OCI-LY7 (cell line): Measurements from ENCODE around the gene RNF150. TPM values are rescaled to one million over a fixed set of nuclear protein-coding genes. Genes with fewer than 3 reads are reported as not detected.

Experiments
- BruUV-seq: library from RNA; stranded (reverse); fragments of 400-500 nt; replicated peaks from 2 replicates; lab custom pipeline; 2021; lab: Mats Ljungman, UMichigan
- CTCF ChIA-PET: fragments of 300-600 bp; sonication (Branson Sonifier 250); formaldehyde crosslinking; loops from one replicate; lab custom pipeline; 2022; ENCODE audit warnings: antibody characterized with exemption; ENCODE audit not compliant: unreplicated experiment; lab: Charles Lee
- POLR2A ChIA-PET: fragments of 300-600 bp; sonication (Branson Sonifier 250); formaldehyde crosslinking; loops from one replicate; lab custom pipeline; 2022; ENCODE audit warnings: antibody characterized with exemption; lab: Charles Lee
- DNase-seq: peaks from one replicate; pipeline ENCODE4 v3.0.0-alpha.2; 2015; ENCODE audit warnings: low spot score
- H2AFZ ChIP-seq: fragments of 200-600 bp; sonication (generic), shearing (Covaris generic); 2 replicates; pipeline ENCODE4 v1.6.1; 2014; ENCODE audit warnings: mild to moderate bottlenecking, antibody characterized with exemption, low read length, moderate library complexity
- H3K27ac ChIP-seq: fragments of 200-600 bp; sonication (generic); 2 replicates; pipeline ENCODE4 v1.5.1; 2014; ENCODE audit warnings: mixed run types, low read depth, mild to moderate bottlenecking, moderate library complexity, low read length, inconsistent platforms; ENCODE audit not compliant: poor library complexity, severe bottlenecking
- H3K36me3 ChIP-seq: fragments of 200-600 bp; sonication (generic); 2 replicates; pipeline ENCODE4 v1.6.1; 2014; ENCODE audit warnings: mild to moderate bottlenecking, antibody characterized with exemption, low read length, moderate library complexity, mixed read lengths; ENCODE audit not compliant: insufficient read depth
- H3K4me1 ChIP-seq: fragments of 200-600 bp; sonication (generic); 2 replicates; pipeline ENCODE4 v1.5.1; 2014; ENCODE audit warnings: mild to moderate bottlenecking, low read length; ENCODE audit not compliant: insufficient read depth, poor library complexity, severe bottlenecking
- H3K4me2 ChIP-seq: fragments of 200-600 bp; sonication (generic); 2 replicates; pipeline ENCODE4 v1.6.1; 2014; ENCODE audit warnings: mild to moderate bottlenecking, low read length
- H3K4me3 ChIP-seq: fragments of 200-600 bp; sonication (generic); 2 replicates; pipeline ENCODE4 v1.5.1; 2014; ENCODE audit warnings: mild to moderate bottlenecking, low read depth, low read length; ENCODE audit not compliant: poor library complexity, severe bottlenecking
- H3K79me2 ChIP-seq: fragments of 200-600 bp; sonication (generic); 2 replicates; pipeline ENCODE4 v1.6.1; 2016; ENCODE audit warnings: low read depth, mild to moderate bottlenecking, low read length, moderate library complexity, mixed read lengths; ENCODE audit not compliant: insufficient read depth
- H3K9me2 ChIP-seq: fragments of 200-600 bp; sonication (generic); 2 replicates; pipeline ENCODE4 v1.6.1; 2016; ENCODE audit warnings: mild to moderate bottlenecking, low read length, mixed read lengths; ENCODE audit not compliant: insufficient read depth
- H3K9me3 ChIP-seq: fragments of 200-600 bp; sonication (generic); 2 replicates; pipeline ENCODE4 v1.6.1; 2014; ENCODE audit warnings: mild to moderate bottlenecking, mixed run types, low read length, mixed read lengths
- H4K20me1 ChIP-seq: fragments of 200-600 bp; sonication (generic); 2 replicates; pipeline ENCODE4 v1.6.1; 2014; ENCODE audit warnings: mild to moderate bottlenecking, antibody characterized with exemption, low read length, moderate library complexity, mixed read lengths; ENCODE audit not compliant: insufficient read depth
- EZH2phosphoT487 ChIP-seq: fragments of 200-600 bp; sonication (generic); IDR thresholded peaks from 2 replicates; pipeline ENCODE4 v1.6.1; 2018; ENCODE audit warnings: low read depth, borderline replicate concordance, mild to moderate bottlenecking, mixed run types, antibody characterized with exemption, low read length, moderate library complexity, mixed read lengths
- intact Hi-C: fragments of 100-400 bp; cut with micrococcal nuclease; formaldehyde crosslinking; loops from one replicate; pipeline ENCODE4 v1.10.0; 2022; ENCODE audit not compliant: unreplicated experiment
- total RNA-seq, 2 experiments: library from RNA; depleted of rRNA in 1 of 2; stranded (reverse); fragments of >200 nt in 1 of 2; shearing (Covaris generic) in 1 of 2; gene quantifications; 2 replicates each; pipeline ENCODE4 v1.2.3, GENCODE V29; 2014 to 2022
- TF ChIP-seq, protein P1 (sequence below): fragments of 200-600 bp; sonication (generic); conservative IDR thresholded peaks from 2 replicates; pipeline ENCODE4 v1.5.1; 2014; ENCODE audit warnings: mild to moderate bottlenecking, antibody characterized with exemption, low read length, moderate library complexity, mixed read lengths

Gene RNF150
- total RNA-seq, 2 experiments from 2014 or later = not detected

DNA sequence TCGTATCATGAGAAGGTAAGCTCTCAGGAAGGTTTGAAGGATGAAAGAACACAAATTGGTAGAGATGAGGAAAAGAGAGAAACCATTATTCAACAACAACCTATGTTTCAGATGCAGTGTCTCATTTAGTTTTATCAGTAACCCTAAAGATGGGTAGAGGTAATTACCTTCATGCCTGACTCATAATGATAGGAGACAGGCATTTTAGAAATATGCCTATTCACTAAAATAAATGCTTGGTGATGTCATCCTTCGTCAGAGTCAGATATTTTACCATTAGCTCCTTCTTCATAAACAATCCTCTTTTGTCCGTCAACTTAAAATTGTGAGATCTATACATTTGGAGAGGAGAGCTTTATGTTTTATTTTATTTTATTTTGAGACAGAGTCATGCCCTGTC is 21.5 kb upstream of the RNF150 start:
- no peaks in the 10 kb centered on the region for H3K9me2 ChIP-seq
- TF ChIP-seq, protein P1, sequence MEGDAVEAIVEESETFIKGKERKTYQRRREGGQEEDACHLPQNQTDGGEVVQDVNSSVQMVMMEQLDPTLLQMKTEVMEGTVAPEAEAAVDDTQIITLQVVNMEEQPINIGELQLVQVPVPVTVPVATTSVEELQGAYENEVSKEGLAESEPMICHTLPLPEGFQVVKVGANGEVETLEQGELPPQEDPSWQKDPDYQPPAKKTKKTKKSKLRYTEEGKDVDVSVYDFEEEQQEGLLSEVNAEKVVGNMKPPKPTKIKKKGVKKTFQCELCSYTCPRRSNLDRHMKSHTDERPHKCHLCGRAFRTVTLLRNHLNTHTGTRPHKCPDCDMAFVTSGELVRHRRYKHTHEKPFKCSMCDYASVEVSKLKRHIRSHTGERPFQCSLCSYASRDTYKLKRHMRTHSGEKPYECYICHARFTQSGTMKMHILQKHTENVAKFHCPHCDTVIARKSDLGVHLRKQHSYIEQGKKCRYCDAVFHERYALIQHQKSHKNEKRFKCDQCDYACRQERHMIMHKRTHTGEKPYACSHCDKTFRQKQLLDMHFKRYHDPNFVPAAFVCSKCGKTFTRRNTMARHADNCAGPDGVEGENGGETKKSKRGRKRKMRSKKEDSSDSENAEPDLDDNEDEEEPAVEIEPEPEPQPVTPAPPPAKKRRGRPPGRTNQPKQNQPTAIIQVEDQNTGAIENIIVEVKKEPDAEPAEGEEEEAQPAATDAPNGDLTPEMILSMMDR = no peak
- TF ChIP-seq EZH2phosphoT487 = no peak
- no TSS peak for BruUV-seq
- H3K4me3 ChIP-seq = no peak overlapping the region
- ChIA-PET POLR2A (interaction anchor here (1.4 kb wide), 1 partner anchor 10 kb away, joined by 3 read pairs; no protein-coding TSS in a partner anchor), CTCF (no interaction called here)
- no peaks in the 10 kb centered on the region for H3K79me2 ChIP-seq
- intact Hi-C loops = no loop called here
- no peak overlapping the region for H3K4me2 ChIP-seq
- no peak overlapping the region for H2AFZ ChIP-seq
- H3K27ac ChIP-seq = no peak overlapping the region
- H4K20me1 ChIP-seq = no peaks in the 10 kb centered on the region
- no peak for DNase-seq
- no peaks in the 10 kb centered on the region for H3K4me1 ChIP-seq
- no peaks in the 10 kb centered on the region for H3K36me3 ChIP-seq
- H3K9me3 ChIP-seq = no peaks in the 10 kb centered on the region

DNA sequence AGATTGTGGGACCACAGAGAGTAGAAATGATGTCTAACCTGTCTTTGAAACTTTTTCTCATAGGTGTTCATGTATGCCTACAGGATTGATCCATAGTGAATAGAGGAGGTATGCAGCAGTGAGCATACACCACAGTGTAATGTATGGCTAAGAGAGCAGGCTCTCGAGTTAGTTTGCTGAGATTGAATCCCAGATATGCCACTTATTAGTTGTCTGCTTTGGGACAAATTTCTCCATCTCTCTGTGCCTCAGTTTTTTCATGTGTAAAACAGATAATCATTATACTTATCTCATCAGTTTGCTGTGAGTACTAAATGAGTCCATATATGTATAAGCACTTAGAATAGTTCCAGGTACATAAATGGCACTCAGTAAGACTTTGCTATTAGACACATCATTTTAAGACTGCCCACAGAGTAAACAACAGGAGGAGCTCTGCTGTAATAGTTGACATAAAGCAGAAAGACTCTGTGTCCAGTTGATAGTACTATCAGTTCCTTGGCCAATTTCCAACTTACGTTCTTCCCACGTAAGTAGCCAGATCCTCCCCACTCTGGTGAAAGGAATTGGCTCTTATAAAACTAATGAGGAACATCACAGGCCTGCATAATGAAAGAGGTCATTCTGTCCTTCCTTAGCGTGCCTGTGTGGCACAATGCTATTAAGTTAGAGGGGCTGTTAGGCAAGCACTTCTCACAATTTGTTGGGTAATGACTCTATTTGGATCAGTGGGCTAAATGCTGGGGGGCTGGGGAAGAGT is 20.7 kb upstream of the RNF150 start:
- TF ChIP-seq, protein P1 = no peak
- no peak for TF ChIP-seq EZH2phosphoT487
- no peaks in the 10 kb centered on the region for H3K36me3 ChIP-seq
- no peak for DNase-seq
- H3K9me3 ChIP-seq = no peaks in the 10 kb centered on the region
- intact Hi-C loops = no loop called here
- H3K9me2 ChIP-seq = no peaks in the 10 kb centered on the region
- ChIA-PET POLR2A (interaction anchor here (1.4 kb wide), 1 partner anchor 9 kb away, joined by 3 read pairs; no protein-coding TSS in a partner anchor), CTCF (no interaction called here)
- no peaks in the 10 kb centered on the region for H3K79me2 ChIP-seq
- no TSS peak for BruUV-seq
- H3K4me1 ChIP-seq = no peaks in the 10 kb centered on the region
- H2AFZ ChIP-seq = no peak overlapping the region
- H3K4me2 ChIP-seq = no peak overlapping the region
- H4K20me1 ChIP-seq = no peaks in the 10 kb centered on the region
- H3K27ac ChIP-seq = no peak overlapping the region
- H3K4me3 ChIP-seq = no peak overlapping the region

DNA sequence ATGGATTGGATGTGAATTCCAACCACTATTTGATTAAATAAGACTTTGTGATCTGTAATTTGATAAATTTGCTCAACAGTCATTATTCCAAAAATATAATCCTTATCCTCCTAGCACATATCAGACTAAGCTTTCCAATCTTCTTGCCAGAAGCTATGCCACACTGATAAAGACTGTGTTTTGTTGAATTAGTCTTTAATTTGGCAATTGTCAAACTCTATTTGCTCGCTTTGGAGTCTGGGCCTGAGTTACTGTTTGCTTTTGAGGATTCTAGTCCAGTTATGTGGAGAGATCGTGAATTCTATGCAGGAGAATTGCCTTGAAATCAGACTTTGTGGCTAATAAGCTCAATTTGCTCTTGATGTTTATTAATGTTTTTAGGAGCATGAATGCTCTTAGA is 10.9 kb upstream of the RNF150 start:
- intact Hi-C loops = no loop called here
- H2AFZ ChIP-seq = no peak overlapping the region
- no peak overlapping the region for H3K4me2 ChIP-seq
- H3K4me3 ChIP-seq = no peak overlapping the region
- ChIA-PET POLR2A (interaction anchor here (1.0 to 1.2 kb wide), 3 partner anchors 10 to 184 kb away, joined by 3 to 5 read pairs (median 3); no protein-coding TSS in a partner anchor), CTCF (interaction anchor here (0.6 kb wide), 1 partner anchor 12 kb away, joined by 4 read pairs; no protein-coding TSS in a partner anchor)
- H4K20me1 ChIP-seq = no peaks in the 10 kb centered on the region
- H3K9me2 ChIP-seq = no peaks in the 10 kb centered on the region
- no peak overlapping the region for H3K27ac ChIP-seq
- H3K79me2 ChIP-seq = no peaks in the 10 kb centered on the region
- no peaks in the 10 kb centered on the region for H3K9me3 ChIP-seq
- BruUV-seq = no TSS peak
- TF ChIP-seq, protein P1 = no peak
- TF ChIP-seq EZH2phosphoT487 = no peak
- no peaks in the 10 kb centered on the region for H3K4me1 ChIP-seq
- DNase-seq = no peak
- no peaks in the 10 kb centered on the region for H3K36me3 ChIP-seq
